ENCODE results near the gene ITGAD.
"Not testable (repeated sequence)": the region's sequence is repeated elsewhere in the genome, so short reads cannot be mapped to it uniquely, and the experiment has no call there.

The ITGAD gene

DNA sequence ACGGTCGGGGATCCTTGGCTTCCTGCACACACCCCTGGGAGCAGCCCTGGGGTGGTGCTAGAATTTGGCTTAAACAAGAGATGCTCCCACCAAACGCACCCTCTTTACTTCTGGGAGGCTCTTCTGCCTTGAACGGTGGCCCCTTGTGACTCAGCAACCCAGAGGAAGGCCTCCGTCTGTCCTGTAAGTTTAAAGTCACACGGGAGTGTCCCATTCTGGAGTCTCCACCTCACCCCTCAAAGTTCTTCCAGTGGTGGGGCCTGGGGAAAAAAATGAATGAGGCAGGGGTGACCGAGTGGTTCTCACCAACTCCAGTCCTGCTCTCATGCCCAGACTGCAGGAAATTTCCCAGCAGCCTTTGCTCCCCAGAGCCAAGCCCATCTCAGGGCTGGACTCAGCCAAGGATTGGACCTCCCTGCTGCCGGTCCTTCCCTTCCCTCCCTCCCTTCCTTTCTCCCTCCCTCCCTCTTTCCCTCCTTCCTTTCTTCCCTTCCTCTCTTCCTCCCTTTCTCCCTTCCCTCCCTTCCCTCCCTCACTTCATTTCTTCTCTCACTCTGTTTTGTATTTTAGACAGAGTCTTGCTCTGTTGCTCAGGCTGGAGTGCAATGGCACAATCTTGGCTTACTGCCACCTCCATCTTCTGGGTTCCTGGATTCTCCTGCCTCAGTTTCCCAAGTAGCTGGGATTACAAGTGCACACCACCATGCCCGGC lies 11.4 kb downstream of the ITGAD start:
- DNase-seq = no peak

DNA sequence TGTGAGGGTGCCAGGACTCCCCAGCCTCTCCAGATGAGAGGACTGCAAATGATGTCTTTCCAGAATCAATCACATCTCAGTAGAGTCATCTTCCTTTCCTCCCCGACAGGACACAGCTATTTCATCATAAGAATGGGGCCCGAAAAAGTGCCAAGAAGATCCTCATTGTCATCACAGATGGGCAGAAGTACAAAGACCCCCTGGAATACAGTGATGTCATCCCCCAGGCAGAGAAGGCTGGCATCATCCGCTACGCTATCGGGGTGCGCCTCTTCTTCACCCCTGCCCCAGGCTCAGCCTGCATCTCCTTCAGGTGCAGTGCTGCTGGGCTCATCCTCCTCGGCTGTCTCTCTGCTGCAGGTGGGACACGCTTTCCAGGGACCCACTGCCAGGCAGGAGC lies 14.3 kb downstream of the ITGAD start:
- DNase-seq = no peak

DNA sequence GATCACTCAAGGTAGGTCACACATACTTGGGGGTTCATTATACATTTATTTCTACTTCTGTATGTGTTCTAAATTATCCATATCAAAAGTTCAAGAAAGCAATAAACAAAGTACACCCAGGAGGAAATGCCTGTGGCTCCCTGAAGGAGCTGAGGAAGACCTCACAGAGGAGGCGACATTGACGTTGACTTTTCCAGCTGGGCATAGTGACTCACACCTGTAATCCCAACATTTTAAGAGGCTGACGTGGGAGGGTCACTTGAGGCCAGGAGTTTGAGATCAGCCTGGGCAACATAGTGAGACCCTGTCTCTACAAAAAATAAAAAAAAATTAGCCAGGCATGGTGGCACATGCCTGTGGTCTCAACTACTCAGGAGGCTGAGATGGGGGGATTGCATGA lies 16.3 kb downstream of the ITGAD start:
- no peak for DNase-seq

DNA sequence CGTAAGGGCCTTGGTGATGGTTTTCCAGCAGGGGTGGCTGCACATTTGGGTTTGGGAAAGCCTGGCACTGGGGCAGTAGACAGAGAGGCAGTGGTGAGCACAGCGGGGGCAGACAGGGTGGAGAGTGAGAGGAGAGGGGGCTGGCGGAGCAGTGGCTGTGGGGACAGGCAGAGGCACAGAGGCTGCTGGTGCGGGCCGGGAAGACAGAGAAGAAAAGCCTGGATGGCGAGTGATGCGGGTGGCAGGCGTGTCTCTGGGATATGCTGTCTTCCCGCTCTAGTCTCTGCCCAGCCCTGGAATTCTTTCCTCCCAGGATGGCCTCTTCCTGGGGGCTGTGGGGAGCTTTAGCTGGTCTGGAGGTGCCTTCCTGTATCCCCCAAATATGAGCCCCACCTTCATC lies 16.9 kb downstream of the ITGAD start:
- DNase-seq = no peak

DNA sequence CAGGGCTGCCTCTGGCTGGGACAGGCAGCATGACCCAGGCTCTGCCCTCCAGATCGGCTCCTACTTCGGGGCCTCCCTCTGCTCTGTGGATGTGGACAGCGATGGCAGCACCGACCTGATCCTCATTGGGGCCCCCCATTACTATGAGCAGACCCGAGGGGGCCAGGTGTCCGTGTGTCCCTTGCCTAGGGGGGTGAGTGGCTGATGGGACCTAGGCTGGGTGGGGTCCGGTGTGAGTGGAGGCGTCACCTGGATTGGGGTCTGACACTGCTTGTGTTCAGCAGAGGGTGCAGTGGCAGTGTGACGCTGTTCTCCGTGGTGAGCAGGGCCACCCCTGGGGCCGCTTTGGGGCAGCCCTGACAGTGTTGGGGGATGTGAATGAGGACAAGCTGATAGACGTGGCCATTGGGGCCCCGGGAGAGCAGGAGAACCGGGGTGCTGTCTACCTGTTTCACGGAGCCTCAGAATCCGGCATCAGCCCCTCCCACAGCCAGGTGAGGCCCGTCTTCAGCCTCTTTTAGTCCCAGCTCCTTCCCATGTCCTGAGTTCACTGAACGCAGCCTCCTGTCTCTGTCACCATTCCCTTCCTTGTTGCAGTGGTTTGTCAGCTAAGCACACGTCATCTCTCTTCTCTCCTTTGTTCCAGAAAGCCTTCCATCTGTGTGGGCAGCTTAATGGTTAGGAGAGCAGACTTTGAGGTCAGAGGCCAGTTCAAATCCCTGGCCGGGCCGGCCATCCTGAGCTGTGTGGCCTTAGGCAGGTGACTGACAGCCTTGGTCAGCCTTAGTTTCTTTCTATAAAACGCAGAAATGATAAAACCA lies 18.1 kb downstream of the ITGAD start:
- DNase-seq = no peak

DNA sequence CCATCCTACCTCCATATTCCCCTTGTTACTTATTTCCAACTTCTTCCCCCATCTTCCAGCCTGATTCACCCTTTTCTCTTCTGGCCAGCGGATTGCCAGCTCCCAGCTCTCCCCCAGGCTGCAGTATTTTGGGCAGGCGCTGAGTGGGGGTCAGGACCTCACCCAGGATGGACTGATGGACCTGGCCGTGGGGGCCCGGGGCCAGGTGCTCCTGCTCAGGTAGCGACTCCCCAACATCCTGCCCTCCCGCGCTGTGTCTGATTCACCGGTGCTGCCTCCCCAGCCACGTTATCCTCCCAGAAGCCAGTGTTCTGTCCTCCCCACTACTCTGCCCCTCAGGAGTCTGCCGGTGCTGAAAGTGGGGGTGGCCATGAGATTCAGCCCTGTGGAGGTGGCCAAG lies 19.6 kb downstream of the ITGAD start:
- DNase-seq = no peak

DNA sequence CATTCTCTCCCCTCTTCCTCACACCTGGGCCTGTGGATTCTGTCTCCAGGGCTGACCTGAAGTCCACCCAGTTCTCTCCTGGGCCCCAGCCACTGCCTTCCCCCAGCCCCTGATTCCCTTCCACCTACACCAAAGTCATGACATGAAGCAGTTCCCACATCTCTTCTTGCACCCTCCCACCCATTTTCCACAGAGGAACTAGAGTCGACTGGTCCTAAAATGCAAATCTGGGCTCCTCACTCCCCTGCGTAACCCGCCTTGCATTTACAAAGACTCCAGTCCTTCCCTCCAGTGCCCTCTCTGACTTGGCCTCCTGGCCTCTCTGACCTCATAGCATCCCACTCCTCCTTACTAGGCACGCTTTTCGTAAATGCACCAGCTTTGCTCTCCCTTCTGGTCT lies 20.2 kb downstream of the ITGAD start:
- no peak for DNase-seq

DNA sequence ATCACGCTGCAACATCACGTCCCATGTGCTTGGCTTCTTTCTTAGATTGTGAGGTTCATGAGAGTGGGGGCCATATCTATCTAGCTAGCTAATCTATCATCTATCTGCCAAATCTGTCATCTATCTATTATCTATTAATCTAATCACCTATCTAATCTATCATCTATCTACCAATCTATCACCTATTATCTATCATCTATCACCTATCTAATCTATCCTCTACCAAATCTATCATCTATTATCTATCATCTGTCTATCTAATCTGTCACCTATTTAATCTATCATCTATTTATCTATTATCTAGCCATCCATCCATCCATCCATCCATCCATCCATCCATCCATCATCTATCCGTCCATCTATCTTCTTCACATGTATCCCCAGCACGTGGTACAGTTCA lies 20.8 kb downstream of the ITGAD start:
- no peak for DNase-seq

DNA sequence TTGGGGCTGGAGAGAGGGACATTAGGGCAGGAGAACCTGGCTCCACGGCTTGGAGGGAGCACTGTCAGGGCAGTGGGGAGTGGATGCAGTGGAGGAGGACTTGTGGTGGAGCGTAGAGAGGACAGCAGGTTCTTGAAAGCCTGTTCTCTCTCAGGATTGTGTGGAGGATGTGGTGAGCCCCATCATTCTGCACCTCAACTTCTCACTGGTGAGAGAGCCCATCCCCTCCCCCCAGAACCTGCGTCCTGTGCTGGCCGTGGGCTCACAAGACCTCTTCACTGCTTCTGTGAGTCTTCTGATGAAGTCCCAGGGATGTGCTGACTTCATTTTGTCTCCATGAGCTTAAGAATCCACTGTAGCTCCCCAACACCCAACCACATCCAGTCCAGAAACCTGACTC lies 21.6 kb downstream of the ITGAD start:
- DNase-seq = no peak

DNA sequence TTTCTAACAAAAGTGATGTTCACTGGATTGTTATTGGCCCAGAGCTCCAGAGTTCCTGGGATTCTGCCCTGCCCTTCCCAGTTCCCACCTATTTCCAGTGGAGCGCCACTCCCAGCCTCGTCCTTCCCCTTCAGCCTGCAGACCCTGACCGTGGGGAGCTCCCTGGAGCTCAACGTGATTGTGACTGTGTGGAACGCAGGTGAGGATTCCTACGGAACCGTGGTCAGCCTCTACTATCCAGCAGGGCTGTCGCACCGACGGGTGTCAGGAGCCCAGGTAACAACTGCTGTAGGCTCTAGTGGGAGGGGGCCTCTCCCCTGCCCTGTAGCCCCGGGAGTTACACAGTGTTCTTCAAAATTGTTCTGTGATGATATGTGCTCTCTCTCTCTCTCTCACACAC lies 23.2 kb downstream of the ITGAD start:
- no peak for DNase-seq

DNA sequence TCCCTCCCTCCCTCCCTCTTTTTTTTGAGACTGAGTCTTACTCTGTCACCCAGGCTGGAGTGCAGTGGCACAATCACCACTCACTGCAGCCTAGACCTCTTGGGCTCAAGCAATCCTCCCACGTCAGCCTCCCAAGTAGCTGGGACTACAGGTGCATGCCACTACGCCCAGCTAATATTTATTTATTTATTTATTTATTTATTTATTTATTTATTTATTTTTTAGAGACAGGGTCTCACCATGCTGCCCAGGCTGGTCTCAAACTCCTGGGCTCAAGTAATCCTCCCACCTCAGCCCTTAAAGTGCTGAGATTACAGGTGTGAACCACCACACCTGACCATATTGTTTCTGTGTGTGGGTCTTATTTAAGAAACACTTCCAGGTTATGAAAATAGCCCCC lies 23.9 kb downstream of the ITGAD start:
- DNase-seq = not testable (repeated sequence)

DNA sequence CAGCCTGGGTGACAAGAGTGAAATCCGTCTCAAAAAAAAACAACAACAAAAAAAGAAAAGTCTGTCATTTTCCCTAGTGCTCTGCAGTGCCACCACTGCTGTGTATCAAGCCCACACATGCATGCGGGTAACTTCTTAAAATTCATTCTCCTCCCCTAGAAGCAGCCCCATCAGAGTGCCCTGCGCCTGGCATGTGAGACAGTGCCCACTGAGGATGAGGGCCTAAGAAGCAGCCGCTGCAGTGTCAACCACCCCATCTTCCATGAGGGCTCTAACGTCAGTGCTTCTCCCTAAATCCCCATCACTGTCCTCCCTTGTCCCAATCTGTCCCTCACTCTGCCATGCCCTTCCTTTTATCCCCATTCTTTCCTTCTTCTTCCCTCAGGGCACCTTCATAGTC lies 24.8 kb downstream of the ITGAD start:
- DNase-seq = no peak

DNA sequence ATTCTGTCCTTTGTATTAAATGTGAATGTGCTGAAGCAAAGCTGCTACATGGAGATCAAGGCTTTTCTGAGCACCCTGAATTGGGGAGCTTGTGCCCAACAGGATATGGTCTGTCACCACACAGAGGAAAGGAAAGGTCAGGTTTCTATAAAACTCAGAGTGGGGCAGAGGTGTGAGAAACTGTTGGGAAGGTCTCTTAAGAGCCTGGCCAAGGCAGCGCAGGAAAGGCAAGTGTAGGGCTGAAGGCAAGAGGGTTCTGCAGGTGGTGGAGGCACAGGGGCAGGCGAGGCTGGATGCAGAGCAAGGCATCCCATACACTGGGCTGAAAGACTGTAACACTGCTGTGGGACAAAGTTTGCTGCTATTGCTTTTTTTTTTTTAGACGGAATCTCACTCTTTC lies 26.9 kb downstream of the ITGAD start:
- DNase-seq = no peak

DNA sequence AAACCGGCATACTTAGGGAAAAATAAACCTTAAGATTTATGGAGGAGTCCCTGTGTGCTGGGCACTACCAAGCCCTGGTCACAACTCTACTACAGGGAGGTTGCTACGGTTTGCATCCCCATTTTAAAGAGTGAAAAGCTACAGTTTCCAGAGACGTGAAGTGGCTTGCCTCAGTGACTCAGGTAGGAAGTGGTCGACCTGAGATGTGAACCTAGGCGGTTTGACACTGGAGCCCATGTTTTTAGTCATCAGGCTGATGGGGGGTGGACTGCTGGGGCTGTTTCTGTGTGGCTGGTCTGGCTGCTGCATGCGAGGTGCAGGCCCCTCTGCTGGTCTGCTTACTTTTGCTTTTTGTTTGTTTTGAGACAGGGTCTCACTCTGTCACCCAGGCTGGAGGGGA lies 28.5 kb downstream of the ITGAD start:
- DNase-seq = no peak

DNA sequence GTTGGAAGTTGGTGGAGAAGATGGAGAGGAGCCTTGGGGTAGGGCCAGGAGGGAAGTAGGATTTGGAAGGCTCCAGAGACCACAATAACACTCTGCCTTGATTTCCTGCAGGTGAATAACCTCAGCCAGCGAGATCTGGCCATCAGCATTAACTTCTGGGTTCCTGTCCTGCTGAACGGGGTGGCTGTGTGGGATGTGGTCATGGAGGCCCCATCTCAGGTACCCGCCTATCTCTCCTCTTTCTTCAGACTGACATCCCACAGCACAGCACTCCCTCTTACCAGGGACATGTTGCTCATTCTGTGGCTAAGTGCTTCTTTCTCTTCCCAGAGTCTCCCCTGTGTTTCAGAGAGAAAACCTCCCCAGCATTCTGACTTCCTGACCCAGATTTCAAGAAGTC lies 30.1 kb downstream of the ITGAD start:
- no peak for DNase-seq

DNA sequence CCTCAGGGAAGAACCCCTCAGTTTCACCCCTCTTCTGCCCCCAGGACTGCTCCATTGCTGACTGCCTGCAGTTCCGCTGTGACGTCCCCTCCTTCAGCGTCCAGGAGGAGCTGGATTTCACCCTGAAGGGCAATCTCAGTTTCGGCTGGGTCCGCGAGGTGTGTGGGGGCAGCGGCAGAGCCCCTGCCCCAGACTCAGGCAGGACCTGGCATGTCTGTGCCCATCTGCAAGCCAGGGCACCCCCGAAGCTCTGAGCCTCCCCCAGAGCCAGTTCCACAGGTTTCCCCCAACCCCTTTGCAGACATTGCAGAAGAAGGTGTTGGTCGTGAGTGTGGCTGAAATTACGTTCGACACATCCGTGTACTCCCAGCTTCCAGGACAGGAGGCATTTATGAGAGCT lies 30.7 kb downstream of the ITGAD start:
- no peak for DNase-seq

DNA sequence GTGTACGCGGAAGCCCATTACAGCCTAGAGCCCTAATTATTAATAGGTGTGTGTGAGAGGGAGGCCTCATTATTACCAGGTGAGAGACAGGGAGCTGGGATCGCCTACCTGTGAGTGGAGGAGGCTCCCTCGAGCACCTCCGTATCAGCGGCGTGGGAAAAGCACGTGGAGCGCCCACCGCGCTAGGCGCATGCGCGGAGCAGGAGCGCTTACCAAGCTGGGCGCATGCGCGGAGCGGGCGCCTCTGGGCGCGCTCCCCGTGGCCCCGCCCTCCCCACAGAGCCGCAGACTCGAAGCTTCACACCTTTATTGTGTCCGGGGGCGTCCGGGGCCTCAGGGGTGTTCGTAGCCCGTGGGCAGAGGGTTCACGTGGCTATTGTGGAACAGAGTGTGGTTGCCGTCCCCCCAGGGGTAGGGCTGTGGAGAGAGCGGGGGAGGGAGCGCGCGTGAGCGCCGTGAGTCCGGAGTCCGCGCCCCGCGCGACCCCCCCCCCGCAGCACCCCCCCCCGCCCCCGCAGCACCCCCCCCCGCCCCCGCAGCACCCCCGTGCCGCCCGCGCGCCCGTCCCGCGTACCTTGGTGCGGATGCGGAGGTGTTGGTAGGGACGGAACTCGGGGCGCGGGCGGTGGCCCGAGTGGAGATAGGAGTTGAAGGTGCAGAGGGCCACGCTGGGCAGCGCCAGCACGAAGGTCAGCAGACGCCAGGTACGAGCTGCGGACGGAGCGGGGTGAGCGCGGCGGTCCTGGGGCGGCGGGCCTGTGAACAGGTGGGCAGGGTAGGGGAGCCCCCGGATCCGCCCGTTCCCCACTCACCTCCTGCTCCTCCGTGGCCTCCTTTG lies 34.5 kb downstream of the ITGAD start:
- peak; percentile 14 for DNase-seq

DNA sequence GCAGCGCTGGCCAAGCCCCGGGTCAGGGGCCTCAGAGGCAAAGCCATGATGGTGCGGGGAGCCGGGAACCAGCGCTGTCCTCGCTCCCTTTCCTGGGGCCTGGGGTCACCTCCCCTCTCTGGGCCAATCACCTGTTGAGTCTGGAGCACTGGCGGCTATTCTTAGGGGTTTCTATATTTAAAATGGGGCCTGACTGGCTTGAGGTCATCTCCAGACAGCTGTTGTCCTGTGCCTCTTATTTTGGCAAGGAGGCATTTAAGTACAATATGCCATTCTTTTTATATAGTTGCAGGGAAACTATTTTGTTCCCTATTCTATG lies 35.1 kb downstream of the ITGAD start, which contains the start of gene COX6A2:
Gene COX6A2, minus strand, starts transcription at position 82 of the 319 bp plus-strand sequence. Its CDS starts 35 bp downstream, at position 47.
- DNase-seq = no peak

DNA sequence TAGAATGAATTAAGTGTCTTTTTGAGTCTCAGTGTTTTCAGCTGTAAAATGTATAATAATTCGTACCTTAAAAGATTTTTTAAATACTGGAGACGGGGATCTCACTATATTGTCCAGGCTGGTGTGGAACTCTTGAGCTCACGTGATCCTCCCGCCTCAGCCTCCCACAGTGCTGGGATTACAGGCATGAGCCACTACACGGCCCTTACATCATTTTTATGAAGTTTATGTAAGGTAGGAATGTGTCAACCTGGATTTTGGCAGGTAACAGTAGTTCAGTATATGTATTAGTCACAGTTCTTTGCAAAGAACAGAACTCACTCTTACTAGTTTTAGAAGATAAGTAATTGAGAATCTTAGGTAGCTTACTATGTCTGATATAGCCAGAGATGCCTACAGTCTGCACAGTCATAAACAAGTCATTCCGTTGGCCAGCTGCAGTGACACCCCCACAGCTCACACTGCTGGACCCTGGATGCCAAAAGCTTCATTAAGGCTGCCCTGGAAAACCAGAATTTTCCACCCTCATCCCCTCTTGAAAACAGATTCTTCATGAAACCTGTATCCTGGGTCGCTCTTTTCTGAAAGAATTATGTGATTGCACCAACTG lies 35.6 kb downstream of the ITGAD start:
- no peak for DNase-seq

DNA sequence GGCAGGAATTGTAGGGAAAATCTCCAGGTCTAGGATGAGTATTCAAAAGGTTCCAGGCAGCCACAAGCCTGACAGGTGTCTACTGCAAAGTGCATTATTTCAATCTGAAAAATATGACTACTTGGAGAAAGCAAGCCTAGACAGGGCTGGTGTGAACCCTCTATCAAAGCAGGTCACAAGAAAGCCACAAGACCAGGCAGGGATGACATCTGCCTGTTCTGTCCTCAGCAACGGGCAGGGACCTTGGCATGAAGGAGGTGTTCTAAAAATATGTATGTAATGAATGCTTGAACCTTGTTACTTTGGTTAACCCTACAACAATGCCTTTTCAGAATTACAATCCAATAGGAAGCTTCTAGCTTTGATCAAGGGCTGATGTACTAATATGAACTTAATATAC lies 36.2 kb downstream of the ITGAD start:
- DNase-seq = no peak

DNA sequence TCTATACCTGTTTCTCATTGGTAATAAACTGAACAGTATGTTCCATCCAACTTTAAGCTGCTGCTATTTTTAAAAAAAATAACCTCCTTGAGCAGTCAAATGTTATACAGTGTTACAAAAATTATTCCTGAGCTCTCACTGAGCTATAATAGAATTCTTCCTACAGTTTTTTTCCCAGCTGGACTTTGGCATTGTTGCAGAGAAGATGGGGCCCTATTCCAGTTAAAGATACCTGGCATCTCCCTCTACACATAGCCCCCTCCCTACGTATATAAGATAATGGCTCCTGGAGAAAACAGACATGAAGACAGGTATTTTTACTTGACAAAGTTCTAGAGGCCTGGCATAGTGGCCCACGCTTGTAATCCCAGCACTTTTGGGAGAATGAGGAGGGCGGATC lies 36.7 kb downstream of the ITGAD start:
- no peak for DNase-seq

DNA sequence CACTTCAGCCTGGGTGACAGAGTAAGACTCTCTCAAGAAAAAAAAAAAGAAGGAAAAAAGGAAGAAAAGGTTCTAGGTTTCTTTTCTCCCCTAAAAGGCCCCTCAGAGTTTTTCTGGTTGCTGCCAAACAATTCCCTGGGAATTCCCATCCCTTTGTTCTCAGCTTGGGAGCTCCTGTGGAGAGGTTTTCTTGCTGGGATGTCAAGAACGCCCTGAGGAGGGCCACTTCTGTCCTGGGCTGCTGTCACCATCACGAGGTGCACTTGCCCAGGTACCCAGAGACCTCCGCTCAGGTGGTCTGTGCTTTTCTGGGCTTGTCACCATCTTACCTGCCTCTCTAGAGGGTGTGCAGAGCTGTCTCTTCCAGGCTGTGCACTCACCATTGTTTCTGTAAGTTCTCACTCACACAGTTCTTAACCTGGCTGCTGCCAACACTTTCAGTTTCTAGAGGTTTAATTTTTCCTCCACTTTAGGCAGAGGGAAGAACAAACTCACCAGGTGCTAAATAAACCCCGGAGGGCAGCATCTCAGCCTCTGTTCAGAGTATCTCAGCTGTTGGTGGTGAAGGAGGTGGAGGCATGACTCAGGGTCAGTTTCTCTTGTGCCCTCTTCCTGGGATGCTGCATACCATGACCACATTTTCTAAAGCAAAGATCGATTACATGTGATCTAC lies 37.4 kb downstream of the ITGAD start:
- no peak for DNase-seq
